WTC11 (cell line): ENCODE data around the gene CDKN1C. TPM values are rescaled to one million over a fixed set of nuclear protein-coding genes. Genes with fewer than 3 reads are reported as not detected.

ENCODE experiments used
- ATAC-seq: fragments of 200-7000 bp; cut with Tn5 transposase; 2 replicates; pipeline ENCODE4 v1.10.0; 2021; ENCODE audit warnings: mild to moderate bottlenecking, moderate library complexity
- CTCF ChIA-PET: fragments of 300-600 bp; sonication (Branson Sonifier 250); formaldehyde crosslinking; loops from one replicate; lab custom pipeline; 2021; ENCODE audit warnings: antibody characterized with exemption; lab: Charles Lee
- POLR2A ChIA-PET: fragments of 350-600 bp; sonication (Branson Sonifier 250); formaldehyde crosslinking; loops from one replicate; lab custom pipeline; 2021; ENCODE audit warnings: antibody characterized with exemption; lab: Charles Lee
- DNase-seq: peaks from one replicate; pipeline ENCODE4 v3.0.0; 2021; ENCODE audit warnings: low spot score
- H3K27ac Mint-ChIP-seq: 2 replicates; pipeline ENCODE4 v1.8.0; 2021; ENCODE audit warnings: mixed read lengths
- H3K27me3 Mint-ChIP-seq: 2 replicates; pipeline ENCODE4 v1.8.0; 2021; ENCODE audit warnings: low read depth, mild to moderate bottlenecking, moderate library complexity, mixed read lengths
- H3K36me3 Mint-ChIP-seq: 2 replicates; pipeline ENCODE4 v1.8.0; 2021; ENCODE audit warnings: mixed read lengths
- H3K4me1 Mint-ChIP-seq: 2 replicates; pipeline ENCODE4 v1.8.0; 2022; ENCODE audit warnings: mixed read lengths
- H3K4me3 Mint-ChIP-seq: 2 replicates; pipeline ENCODE4 v1.8.0; 2021; ENCODE audit warnings: mild to moderate bottlenecking, moderate library complexity, mixed read lengths
- H3K9me3 Mint-ChIP-seq: 2 replicates; pipeline ENCODE4 v1.8.0; 2021; ENCODE audit warnings: mixed read lengths
- AFF4 ChIP-seq: sonication (generic); formaldehyde crosslinking; IDR thresholded peaks from 2 replicates; pipeline ENCODE4 v1.8.1; 2023; ENCODE audit warnings: mild to moderate bottlenecking, missing genetic modification reagents, borderline replicate concordance
- HMGA2 ChIP-seq: fragments of 250-450 bp; sonication (Bioruptor Pico); IDR thresholded peaks from 2 replicates; pipeline ENCODE4 v1.4.0; 2021; ENCODE audit warnings: mild to moderate bottlenecking, moderate library complexity
- JAZF1 ChIP-seq: fragments of 250-450 bp; sonication (Bioruptor Pico); IDR thresholded peaks from 2 replicates; pipeline ENCODE4 v1.9.0; 2021; ENCODE audit warnings: moderate library complexity, mild to moderate bottlenecking, inconsistent platforms
- MLX ChIP-seq: sonication (generic); formaldehyde crosslinking; IDR thresholded peaks from 2 replicates; pipeline ENCODE4 v1.8.1; 2023; ENCODE audit warnings: mild to moderate bottlenecking, missing genetic modification reagents, moderate library complexity
- MYBL2 ChIP-seq: sonication (generic); formaldehyde crosslinking; IDR thresholded peaks from 2 replicates; pipeline ENCODE4 v1.8.1; 2023; ENCODE audit warnings: mild to moderate bottlenecking, moderate library complexity, missing genetic modification reagents
- PRDM15 ChIP-seq: sonication (generic); formaldehyde crosslinking; IDR thresholded peaks from 2 replicates; pipeline ENCODE4 v1.8.0; 2022; ENCODE audit warnings: missing genetic modification reagents
- PREB ChIP-seq: sonication (generic); formaldehyde crosslinking; IDR thresholded peaks from 2 replicates; pipeline ENCODE4 v1.8.1; 2022; ENCODE audit warnings: mild to moderate bottlenecking, missing genetic modification reagents, moderate library complexity, borderline replicate concordance
- TEAD4 ChIP-seq: sonication (generic); formaldehyde crosslinking; IDR thresholded peaks from 2 replicates; pipeline ENCODE4 v1.8.0; 2022; ENCODE audit warnings: mild to moderate bottlenecking, missing genetic modification reagents
- TP53 ChIP-seq: sonication (generic); formaldehyde crosslinking; IDR thresholded peaks from 2 replicates; pipeline ENCODE4 v1.8.1; 2023; ENCODE audit warnings: mild to moderate bottlenecking, missing genetic modification reagents
- USF2 ChIP-seq: sonication (generic); formaldehyde crosslinking; IDR thresholded peaks from 2 replicates; pipeline ENCODE4 v1.8.1; 2023; ENCODE audit warnings: mild to moderate bottlenecking, missing genetic modification reagents, moderate library complexity
- ZMAT4 ChIP-seq: fragments of 250-450 bp; sonication (Bioruptor Pico); IDR thresholded peaks from 2 replicates; pipeline ENCODE4 v1.9.0; 2021; ENCODE audit warnings: mild to moderate bottlenecking
- ZNF121 ChIP-seq: sonication (generic); formaldehyde crosslinking; IDR thresholded peaks from 2 replicates; pipeline ENCODE4 v1.8.0; 2023; ENCODE audit warnings: missing genetic modification reagents
- ZNF423 ChIP-seq: fragments of 250-450 bp; sonication (Bioruptor Pico); IDR thresholded peaks from 2 replicates; pipeline ENCODE4 v2.1.2; 2022; ENCODE audit warnings: mild to moderate bottlenecking, moderate library complexity
- total RNA-seq: library from RNA; stranded (reverse); gene quantifications from 3 replicates; pipeline ENCODE4 v1.2.3, GENCODE V29; 2021

Gene CDKN1C
- total RNA-seq, 1 experiment from 2014 or later = 25.0 TPM

- DNase-seq = no peak
- Mint-ChIP-seq H3K4me3 (no peak overlapping the region), H3K4me1 (peaks cover 19% of the 10 kb centered on the region), H3K27ac (no peak overlapping the region), H3K27me3 (peaks cover 37% of the 10 kb centered on the region), H3K36me3 (peaks cover 8% of the 10 kb centered on the region), H3K9me3 (peaks cover 8% of the 10 kb centered on the region)
- ChIA-PET CTCF (no interaction called here), POLR2A (no interaction called here)
- TF ChIP-seq MYBL2 (CRISPR knock-in tag) (no peak), TEAD4 (CRISPR knock-in tag) (no peak), USF2 (CRISPR knock-in tag) (no peak), ZNF423 (CRISPR knock-in tag) (no peak), PRDM15 (CRISPR knock-in tag) (no peak), ZNF121 (no peak), MLX (CRISPR knock-in tag) (no peak), JAZF1 (CRISPR knock-in tag) (no peak), AFF4 (CRISPR knock-in tag) (no peak), TP53 (CRISPR knock-in tag) (no peak), HMGA2 (CRISPR knock-in tag) (no peak), ZMAT4 (CRISPR knock-in tag) (no peak), PREB (CRISPR knock-in tag) (no peak)
- no peak for ATAC-seq
Observed at GRCh38 chr11:2833716-2834502, 51.7 kb downstream of the CDKN1C start.

Other genes starting within 250 kb of the CDKN1C start
- gene KCNQ1OT1, start 185.8 kb downstream of the CDKN1C start, total RNA-seq = 2.1 to 2.4 TPM (median 2.3 TPM) in 3 replicates
- gene PHLDA2, start 43.6 kb upstream of the CDKN1C start, total RNA-seq = 9.4 to 11.0 TPM (median 9.6 TPM) in 3 replicates
- gene NAP1L4, start 106.6 kb upstream of the CDKN1C start, total RNA-seq = 160 to 189 TPM (median 181 TPM) in 3 replicates
- gene CARS1, start 171.6 kb upstream of the CDKN1C start, total RNA-seq = 57.9 to 92.0 TPM (median 62.0 TPM) in 3 replicates